ENCODE measurements around the gene FAM72D. TPM values are rescaled to one million over a fixed set of nuclear protein-coding genes. Genes with fewer than 3 reads are reported as not detected.
"Not testable (repeated sequence)": the region's sequence is repeated elsewhere in the genome, so short reads cannot be mapped to it uniquely, and the experiment has no call there.

FAM72D gene
- total RNA-seq, 1 experiment from 2014 or later = 10.7 TPM

GRCh38 chr1:145144264-145144913 is 48.6 kb downstream of the FAM72D start:
- CTCF ChIA-PET = not testable (repeated sequence)

GRCh38 chr1:145146308-145146707 is 50.5 kb downstream of the FAM72D start:
- H3K27ac ChIP-seq (ENCODE audit: low read length); H3K9ac ChIP-seq (ENCODE audit: low read length); H3K4me1 ChIP-seq (ENCODE audit: insufficient read depth, low read length); DNase-seq; H3K9me2 ChIP-seq (replicated peaks; ENCODE audit: low read length); ATAC-seq; CTCF ChIA-PET; H3K79me2 ChIP-seq (ENCODE audit: low read length); H3F3A ChIP-seq (ENCODE audit: low read length, unreplicated experiment); H2AFZ ChIP-seq (ENCODE audit: low read length); POLR2A ChIA-PET (ENCODE audit: unreplicated experiment); H4K20me1 ChIP-seq (ENCODE audit: low read length); H3K4me2 ChIP-seq (ENCODE audit: low read length); H3K4me3 ChIP-seq (ENCODE audit: low read length); intact Hi-C loops (cut with micrococcal nuclease); BruUV-seq (replicated peaks); H3K9me3 ChIP-seq (ENCODE audit: low read length); H3K36me3 ChIP-seq (ENCODE audit: low read depth, low read length); H3K27me3 ChIP-seq (ENCODE audit: low read length): not testable (repeated sequence)

More at GRCh38 chr1:145144264-145144913, 48.6 kb downstream of the FAM72D start:
- BruUV-seq (replicated peaks); H3K27ac ChIP-seq (ENCODE audit: low read length); H3F3A ChIP-seq (ENCODE audit: low read length, unreplicated experiment); H3K9me3 ChIP-seq (ENCODE audit: low read length); H3K9ac ChIP-seq (ENCODE audit: low read length); intact Hi-C loops (cut with micrococcal nuclease); H2AFZ ChIP-seq (ENCODE audit: low read length); H3K4me3 ChIP-seq (ENCODE audit: low read length); DNase-seq; H3K27me3 ChIP-seq (ENCODE audit: low read length); H3K4me2 ChIP-seq (ENCODE audit: low read length); H4K20me1 ChIP-seq (ENCODE audit: low read length); H3K4me1 ChIP-seq (ENCODE audit: insufficient read depth, low read length); H3K9me2 ChIP-seq (replicated peaks; ENCODE audit: low read length); H3K79me2 ChIP-seq (ENCODE audit: low read length); H3K36me3 ChIP-seq (ENCODE audit: low read depth, low read length); POLR2A ChIA-PET (ENCODE audit: unreplicated experiment); ATAC-seq: not testable (repeated sequence)

- H3K79me2 ChIP-seq (ENCODE audit: low read length); H4K20me1 ChIP-seq (ENCODE audit: low read length); H3K9me3 ChIP-seq (ENCODE audit: low read length); H3K4me2 ChIP-seq (ENCODE audit: low read length); H3K4me3 ChIP-seq (ENCODE audit: low read length); H3K36me3 ChIP-seq (ENCODE audit: low read depth, low read length); H3K9me2 ChIP-seq (replicated peaks; ENCODE audit: low read length); BruUV-seq (replicated peaks); H3F3A ChIP-seq (ENCODE audit: low read length, unreplicated experiment); H3K27me3 ChIP-seq (ENCODE audit: low read length); intact Hi-C loops (cut with micrococcal nuclease); H2AFZ ChIP-seq (ENCODE audit: low read length); POLR2A ChIA-PET (ENCODE audit: unreplicated experiment); ATAC-seq; H3K27ac ChIP-seq (ENCODE audit: low read length); CTCF ChIA-PET; DNase-seq; H3K9ac ChIP-seq (ENCODE audit: low read length); H3K4me1 ChIP-seq (ENCODE audit: insufficient read depth, low read length): not testable (repeated sequence)
Observed at GRCh38 chr1:145147172-145147571, 51.4 kb downstream of the FAM72D start.

GRCh38 chr1:145155421-145155820 is 59.6 kb downstream of the FAM72D start:
- H4K20me1 ChIP-seq (ENCODE audit: low read length); H3K9me2 ChIP-seq (replicated peaks; ENCODE audit: low read length); H3K4me1 ChIP-seq (ENCODE audit: insufficient read depth, low read length); H3K79me2 ChIP-seq (ENCODE audit: low read length); intact Hi-C loops (cut with micrococcal nuclease); H2AFZ ChIP-seq (ENCODE audit: low read length); H3K27me3 ChIP-seq (ENCODE audit: low read length); BruUV-seq (replicated peaks); H3K27ac ChIP-seq (ENCODE audit: low read length); H3K9me3 ChIP-seq (ENCODE audit: low read length); H3K4me3 ChIP-seq (ENCODE audit: low read length); H3K36me3 ChIP-seq (ENCODE audit: low read depth, low read length); DNase-seq; H3F3A ChIP-seq (ENCODE audit: low read length, unreplicated experiment); H3K9ac ChIP-seq (ENCODE audit: low read length); CTCF ChIA-PET; POLR2A ChIA-PET (ENCODE audit: unreplicated experiment); H3K4me2 ChIP-seq (ENCODE audit: low read length): not testable (repeated sequence)
- peak; percentile 86 for ATAC-seq

GRCh38 chr1:145155873-145156272 is 60.1 kb downstream of the FAM72D start:
- H3K9ac ChIP-seq (ENCODE audit: low read length); H3F3A ChIP-seq (ENCODE audit: low read length, unreplicated experiment); CTCF ChIA-PET; H3K9me3 ChIP-seq (ENCODE audit: low read length); H3K79me2 ChIP-seq (ENCODE audit: low read length); BruUV-seq (replicated peaks); H3K27ac ChIP-seq (ENCODE audit: low read length); H3K27me3 ChIP-seq (ENCODE audit: low read length); H3K9me2 ChIP-seq (replicated peaks; ENCODE audit: low read length); H3K36me3 ChIP-seq (ENCODE audit: low read depth, low read length); H4K20me1 ChIP-seq (ENCODE audit: low read length); H3K4me2 ChIP-seq (ENCODE audit: low read length); POLR2A ChIA-PET (ENCODE audit: unreplicated experiment); H3K4me1 ChIP-seq (ENCODE audit: insufficient read depth, low read length); intact Hi-C loops (cut with micrococcal nuclease); H2AFZ ChIP-seq (ENCODE audit: low read length); H3K4me3 ChIP-seq (ENCODE audit: low read length): not testable (repeated sequence)
- DNase-seq (peak; percentile 0), ATAC-seq (peak; percentile 55)

GRCh38 chr1:145156891-145157610 is 61.3 kb downstream of the FAM72D start:
- H4K20me1 ChIP-seq (ENCODE audit: low read length); intact Hi-C loops (cut with micrococcal nuclease); H3K9me3 ChIP-seq (ENCODE audit: low read length); H3K27me3 ChIP-seq (ENCODE audit: low read length); H2AFZ ChIP-seq (ENCODE audit: low read length); H3K4me2 ChIP-seq (ENCODE audit: low read length); H3K9me2 ChIP-seq (replicated peaks; ENCODE audit: low read length); POLR2A ChIA-PET (ENCODE audit: unreplicated experiment); ATAC-seq; H3K36me3 ChIP-seq (ENCODE audit: low read depth, low read length); BruUV-seq (replicated peaks); H3K27ac ChIP-seq (ENCODE audit: low read length); H3K79me2 ChIP-seq (ENCODE audit: low read length); H3K9ac ChIP-seq (ENCODE audit: low read length); CTCF ChIA-PET; H3F3A ChIP-seq (ENCODE audit: low read length, unreplicated experiment); H3K4me3 ChIP-seq (ENCODE audit: low read length); H3K4me1 ChIP-seq (ENCODE audit: insufficient read depth, low read length): not testable (repeated sequence)
- DNase-seq = peak; percentile 8

GRCh38 chr1:145157715-145158114 is 61.9 kb downstream of the FAM72D start:
- BruUV-seq (replicated peaks); H3K27me3 ChIP-seq (ENCODE audit: low read length); ATAC-seq; H3K4me1 ChIP-seq (ENCODE audit: insufficient read depth, low read length); H3F3A ChIP-seq (ENCODE audit: low read length, unreplicated experiment); H3K79me2 ChIP-seq (ENCODE audit: low read length); H3K9me3 ChIP-seq (ENCODE audit: low read length); H3K9ac ChIP-seq (ENCODE audit: low read length); POLR2A ChIA-PET (ENCODE audit: unreplicated experiment); DNase-seq; H4K20me1 ChIP-seq (ENCODE audit: low read length); H3K36me3 ChIP-seq (ENCODE audit: low read depth, low read length); H2AFZ ChIP-seq (ENCODE audit: low read length); H3K4me2 ChIP-seq (ENCODE audit: low read length); H3K9me2 ChIP-seq (replicated peaks; ENCODE audit: low read length); H3K27ac ChIP-seq (ENCODE audit: low read length); CTCF ChIA-PET; H3K4me3 ChIP-seq (ENCODE audit: low read length); intact Hi-C loops (cut with micrococcal nuclease): not testable (repeated sequence)
